Measurements from ENCODE around the gene SAMD4B.

SAMD4B gene

GRCh38 chr19:39413272-39413910 lies 71.2 kb downstream of the SAMD4B start:
- TF ChIP-seq CTCF (IDR thresholded peaks at IDR 0.05; ENCODE audit: low read length, missing control alignments): no peak
- H3K4me3 ChIP-seq (replicated peaks; ENCODE audit: low read depth, low read length): peak overlapping the region; percentile 97
- DNase-seq (ENCODE audit: low read depth): peak; percentile 72

GRCh38 chr19:39413911-39414608 lies 71.8 kb downstream of the SAMD4B start:
- no peak for DNase-seq (ENCODE audit: low read depth)
- TF ChIP-seq CTCF (IDR thresholded peaks at IDR 0.05; ENCODE audit: low read length, missing control alignments): no peak
- peak overlapping the region; percentile 97 for H3K4me3 ChIP-seq (replicated peaks; ENCODE audit: low read depth, low read length)

GRCh38 chr19:39415111-39416046 lies 73.2 kb downstream of the SAMD4B start:
- no peak for DNase-seq (ENCODE audit: low read depth)
- peak overlapping the region; percentile 97 for H3K4me3 ChIP-seq (replicated peaks; ENCODE audit: low read depth, low read length)
- TF ChIP-seq CTCF (IDR thresholded peaks at IDR 0.05; ENCODE audit: low read length, missing control alignments): peak; percentile 6

DNA sequence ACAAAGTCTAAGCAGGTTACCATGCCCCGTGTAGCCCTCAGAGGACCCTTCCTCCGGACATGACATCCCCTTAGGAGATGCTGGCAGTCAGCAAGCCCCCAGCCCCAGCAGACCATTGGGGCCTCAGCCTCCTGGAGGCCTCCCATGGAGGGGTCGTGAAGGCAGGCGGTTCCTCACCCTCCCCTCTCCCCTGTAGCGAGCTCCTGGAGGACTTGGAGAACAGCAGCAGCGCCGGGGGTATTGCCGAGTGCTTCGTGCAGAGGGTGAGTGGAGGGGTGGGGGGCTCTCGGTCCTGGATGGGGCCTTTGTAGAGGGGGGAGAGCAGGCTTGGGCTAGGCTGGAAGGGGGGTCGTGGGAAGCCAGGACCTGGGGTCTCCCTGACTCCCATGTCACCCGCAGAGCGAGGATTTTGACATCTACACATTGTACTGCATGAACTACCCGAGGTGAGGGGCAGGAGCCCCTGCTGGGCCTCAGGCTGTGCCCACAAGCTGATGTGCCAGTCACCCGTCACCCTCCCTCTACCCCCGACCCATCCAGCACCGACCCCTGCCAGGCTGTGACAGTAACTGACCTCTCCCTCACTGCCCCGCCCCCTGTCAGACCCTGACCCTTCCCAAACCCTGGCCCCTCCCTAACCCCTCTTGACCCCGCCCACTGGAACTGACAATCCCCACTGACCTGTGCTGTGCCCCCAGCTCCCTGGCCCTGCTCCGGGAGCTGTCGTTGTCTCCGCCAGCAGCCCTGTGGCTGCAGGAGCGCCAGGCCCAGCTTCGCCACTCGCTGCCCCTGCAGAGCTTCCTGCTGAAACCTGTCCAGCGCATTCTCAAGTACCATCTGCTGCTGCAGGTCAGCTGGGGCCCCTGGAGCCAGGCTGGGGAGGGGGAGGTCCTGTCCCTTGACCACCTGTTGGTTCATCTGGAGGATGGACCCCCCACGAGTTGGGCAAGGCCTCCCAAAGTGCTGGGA lies 74.2 kb downstream of the SAMD4B start:
- H3K4me3 ChIP-seq (replicated peaks; ENCODE audit: low read depth, low read length): no peak overlapping the region
- DNase-seq (ENCODE audit: low read depth): no peak
- no peak for TF ChIP-seq CTCF (IDR thresholded peaks at IDR 0.05; ENCODE audit: low read length, missing control alignments)

DNA sequence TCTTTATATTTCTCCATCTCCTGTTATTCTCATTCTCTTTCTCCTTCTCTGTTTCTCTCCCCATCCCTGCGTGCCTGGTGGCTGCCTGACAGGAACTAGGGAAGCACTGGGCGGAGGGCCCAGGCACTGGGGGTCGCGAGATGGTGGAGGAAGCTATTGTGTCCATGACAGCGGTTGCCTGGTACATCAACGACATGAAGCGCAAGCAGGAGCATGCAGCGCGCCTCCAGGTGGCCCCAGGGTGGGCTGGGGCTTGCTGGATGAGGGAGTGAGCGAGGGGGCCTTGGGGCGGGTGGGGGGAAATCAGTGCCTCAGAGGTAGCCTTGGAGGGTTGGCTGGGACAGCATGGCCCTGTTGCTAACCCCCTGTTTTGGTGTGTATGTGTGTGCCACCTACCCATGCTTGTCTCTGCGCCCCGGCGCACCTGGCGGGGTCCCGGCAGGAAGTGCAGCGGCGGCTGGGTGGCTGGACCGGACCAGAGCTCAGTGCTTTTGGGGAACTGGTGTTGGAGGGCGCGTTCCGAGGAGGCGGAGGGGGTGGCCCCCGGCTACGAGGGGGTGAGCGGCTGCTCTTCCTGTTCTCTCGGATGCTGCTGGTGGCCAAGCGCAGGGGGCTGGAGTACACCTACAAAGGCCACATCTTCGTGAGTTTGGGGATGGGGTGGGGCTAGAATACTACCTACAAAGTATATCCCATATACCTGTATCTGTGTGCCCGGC lies 75.4 kb downstream of the SAMD4B start:
- no peak for TF ChIP-seq CTCF (IDR thresholded peaks at IDR 0.05; ENCODE audit: low read length, missing control alignments)
- no peak overlapping the region for H3K4me3 ChIP-seq (replicated peaks; ENCODE audit: low read depth, low read length)
- DNase-seq (ENCODE audit: low read depth): no peak
